Kidney (tissue), 14 donors: ENCODE measurements around the gene SLC25A44. TPM values are rescaled to one million over a fixed set of nuclear protein-coding genes. Genes with fewer than 3 reads are reported as not detected.

Experiments used
- DNase-seq, 5 donors: peaks; one replicate each; pipeline ENCODE4 v3.0.0-alpha.2; 2013 to 2020
- FAIRE-seq: peaks from 2 replicates; lab custom pipeline; 2012; peaks lifted over from hg19 to GRCh38; lab: Jason Lieb, UNC
- H3K27ac ChIP-seq, 2 donors: one replicate each; pipeline ENCODE4 v1.7.0; 2013; ENCODE audit warnings: low read depth in 2 of 2, low read length in 2 of 2, inconsistent platforms in 1 of 2
- H3K27me3 ChIP-seq: one replicate; pipeline ENCODE4 v1.7.1; 2013; ENCODE audit warnings: low read length, inconsistent platforms; ENCODE audit not compliant: control insufficient read depth, insufficient read depth
- H3K36me3 ChIP-seq, 3 donors: one replicate each; pipeline versions ENCODE4 v1.7.0 to v1.7.1; 2013; ENCODE audit warnings: low read length in 3 of 3, control low read depth in 1 of 3, inconsistent platforms in 1 of 3; ENCODE audit not compliant: insufficient read depth in 3 of 3, control insufficient read depth in 2 of 3
- H3K4me1 ChIP-seq, 3 donors: one replicate each; pipeline versions ENCODE4 v1.7.0 to v1.7.1; 2013; ENCODE audit warnings: low read length in 3 of 3, inconsistent platforms in 1 of 3, low read depth in 1 of 3; ENCODE audit not compliant: control insufficient read depth in 2 of 3, insufficient read depth in 2 of 3
- H3K4me3 ChIP-seq, 3 donors: one replicate each; pipeline versions ENCODE4 v1.7.0 to v1.8.1; 2013; ENCODE audit warnings: low read length in 3 of 3, control low read depth in 1 of 3, inconsistent platforms in 1 of 3
- H3K9ac ChIP-seq, 3 donors: one replicate each; pipeline versions ENCODE4 v1.7.0 to v1.7.1; 2013; ENCODE audit warnings: low read length in 3 of 3, control low read depth in 1 of 3, inconsistent platforms in 1 of 3
- H3K9me3 ChIP-seq, 3 donors: one replicate each; pipeline versions ENCODE4 v1.7.0 to v1.7.1; 2013; ENCODE audit warnings: low read length in 3 of 3, control low read depth in 1 of 3, inconsistent platforms in 1 of 3; ENCODE audit not compliant: control insufficient read depth in 2 of 3, insufficient read depth in 1 of 3
- CTCF ChIP-seq: IDR thresholded peaks from 3 replicates; pipeline ENCODE4 v1.5.1; 2012; ENCODE audit warnings: mild to moderate bottlenecking, moderate library complexity, borderline replicate concordance; ENCODE audit not compliant: insufficient read depth; ENCODE audit errors: extremely low read depth
- intact Hi-C: fragments of 100-400 bp; cut with DNase I; formaldehyde crosslinking; loops from one replicate; pipeline ENCODE4 v1.11.1; 2022
- polyA plus RNA-seq: library from polyadenylated mRNA; stranded (reverse); fragments of 350-450 nt; fragmentation: Illumina TruSeq; extraction: RNeasy Lipid Tissue Mini Kit (QIAGEN cat#74804); gene quantifications from one replicate; pipeline ENCODE4 v1.2.3, GENCODE V29; 2014; ENCODE audit warnings: low read depth, low replicate concordance; ENCODE audit not compliant: insufficient read depth
- total RNA-seq: library from RNA; stranded (reverse); fragmentation: NEBNext Ultra II Directional; extraction: Animal tissue kit (Norgen Biotek cat#: 25700); gene quantifications from one replicate; pipeline ENCODE4 v1.2.1, GENCODE V29; 2021
- donor health status: control.
- donor health status: control.
- donor health status: control.
- donor health status: control.
- donor health status: control.
- donor health status: DM: yes; HTN: yes; CAD: no.
- donor health status: Normal renal cell carcinoma (clear cell type).

Gene SLC25A44
- total and polyA plus RNA-seq, 2 donors from 2014 or later, result 28.1 to 29.0 TPM

- Histone ChIP-seq H3K36me3 (no peaks in the 10 kb centered on the region), H3K9ac (no peak overlapping the region), H3K27ac (no peak overlapping the region), H3K27me3 (no peaks in the 10 kb centered on the region), H3K4me3 (no peak overlapping the region), H3K9me3 (no peaks in the 10 kb centered on the region), H3K4me1 (peaks cover 0 to 17% (median 15%) of the 10 kb centered on the region in 3 donors)
- no peak for TF ChIP-seq CTCF
- DNase-seq (peak in 1 of 5 donors; percentile 15), FAIRE-seq (no peak)
- intact Hi-C loops, result no loop called here
Measured at GRCh38 chr1:156163712-156164111, 30.2 kb upstream of the SLC25A44 start.

GRCh38 chr1:156164125-156164831 is 29.6 kb upstream of the SLC25A44 start:
- peaks cover 0 to 17% (median 15%) of the 10 kb centered on the region in 3 donors for H3K4me1 ChIP-seq
- no peak for FAIRE-seq
- TF ChIP-seq CTCF, result no peak

DNA sequence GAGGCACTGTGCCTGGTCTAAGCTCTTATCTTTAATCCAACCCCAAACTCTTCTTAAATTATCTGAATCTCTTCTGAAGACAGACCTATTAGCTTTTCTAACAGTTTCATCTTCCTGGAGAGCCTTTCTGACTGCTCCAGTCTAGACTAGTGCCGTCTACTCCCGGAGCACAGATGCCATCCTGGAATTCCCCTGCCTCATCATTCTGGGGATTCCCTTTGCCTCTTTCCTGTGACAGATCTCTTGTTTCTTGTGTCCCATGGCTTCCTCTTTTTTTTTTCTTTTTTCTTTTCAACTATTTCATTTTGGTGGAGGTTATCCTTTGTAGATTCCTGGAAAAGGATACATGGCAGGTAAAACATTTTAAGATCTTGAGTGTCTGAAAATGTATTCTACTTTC is 28.8 kb upstream of the SLC25A44 start:
- intact Hi-C loops, result no loop called here
- Histone ChIP-seq H3K36me3 (no peaks in the 10 kb centered on the region), H3K4me1 (peaks cover 0 to 15% (median 15%) of the 10 kb centered on the region in 3 donors), H3K9me3 (no peaks in the 10 kb centered on the region), H3K27me3 (no peaks in the 10 kb centered on the region), H3K4me3 (no peak overlapping the region), H3K27ac (no peak overlapping the region), H3K9ac (no peak overlapping the region)
- DNase-seq (no peak), FAIRE-seq (no peak)
- no peak for TF ChIP-seq CTCF

More at GRCh38 chr1:156164125-156164831, 29.6 kb upstream of the SLC25A44 start:
- DNase-seq, result peak in 1 of 5 donors; percentile 8
- Histone ChIP-seq H3K27ac (no peak overlapping the region), H3K9ac (no peak overlapping the region), H3K36me3 (no peaks in the 10 kb centered on the region), H3K27me3 (no peaks in the 10 kb centered on the region), H3K4me3 (no peak overlapping the region), H3K9me3 (no peaks in the 10 kb centered on the region)
- intact Hi-C loops, result no loop called here

DNA sequence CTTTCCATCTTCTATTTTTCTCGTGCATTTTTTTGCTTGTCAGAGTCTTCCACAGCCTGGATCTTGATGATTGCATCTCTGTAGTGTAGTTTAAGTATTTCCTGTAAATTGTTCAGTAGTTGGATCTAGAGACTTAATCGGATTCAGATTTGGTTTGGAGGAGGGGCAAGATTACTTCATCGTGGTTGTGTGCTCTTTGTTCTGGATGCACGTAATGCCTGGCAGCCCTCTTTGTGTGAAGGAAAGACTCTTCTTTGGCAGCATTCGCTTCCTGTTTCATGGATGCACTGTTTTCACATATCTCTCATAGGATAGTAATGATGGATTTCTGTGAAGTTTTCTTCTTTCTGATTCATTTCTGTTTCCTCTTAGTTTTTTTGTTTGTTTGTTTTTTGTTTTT is 26.4 kb upstream of the SLC25A44 start:
- Histone ChIP-seq H3K9ac (no peak overlapping the region), H3K27ac (no peak overlapping the region), H3K27me3 (no peaks in the 10 kb centered on the region), H3K36me3 (peaks cover 0 to 4% (median 0%) of the 10 kb centered on the region in 3 donors), H3K4me1 (peaks cover 0 to 3% (median 2%) of the 10 kb centered on the region in 3 donors), H3K4me3 (no peak overlapping the region), H3K9me3 (no peaks in the 10 kb centered on the region)
- DNase-seq (no peak), FAIRE-seq (no peak)
- intact Hi-C loops, result no loop called here
- no peak for TF ChIP-seq CTCF
